Retina (tissue), 1 donor: ENCODE data around the gene DIP2C.
"Not testable (repeated sequence)": the region's sequence is repeated elsewhere in the genome, so short reads cannot be mapped to it uniquely, and the experiment has no call there.

Experiments used
- DNase-seq: peaks from one replicate; pipeline ENCODE4 v3.0.0-alpha.2; 2016

DIP2C gene

GRCh38 chr10:590721-591120 is 98.7 kb downstream of the DIP2C start:
- no peak for DNase-seq

GRCh38 chr10:589961-590680 is 99.3 kb downstream of the DIP2C start:
- DNase-seq: no peak

DNA sequence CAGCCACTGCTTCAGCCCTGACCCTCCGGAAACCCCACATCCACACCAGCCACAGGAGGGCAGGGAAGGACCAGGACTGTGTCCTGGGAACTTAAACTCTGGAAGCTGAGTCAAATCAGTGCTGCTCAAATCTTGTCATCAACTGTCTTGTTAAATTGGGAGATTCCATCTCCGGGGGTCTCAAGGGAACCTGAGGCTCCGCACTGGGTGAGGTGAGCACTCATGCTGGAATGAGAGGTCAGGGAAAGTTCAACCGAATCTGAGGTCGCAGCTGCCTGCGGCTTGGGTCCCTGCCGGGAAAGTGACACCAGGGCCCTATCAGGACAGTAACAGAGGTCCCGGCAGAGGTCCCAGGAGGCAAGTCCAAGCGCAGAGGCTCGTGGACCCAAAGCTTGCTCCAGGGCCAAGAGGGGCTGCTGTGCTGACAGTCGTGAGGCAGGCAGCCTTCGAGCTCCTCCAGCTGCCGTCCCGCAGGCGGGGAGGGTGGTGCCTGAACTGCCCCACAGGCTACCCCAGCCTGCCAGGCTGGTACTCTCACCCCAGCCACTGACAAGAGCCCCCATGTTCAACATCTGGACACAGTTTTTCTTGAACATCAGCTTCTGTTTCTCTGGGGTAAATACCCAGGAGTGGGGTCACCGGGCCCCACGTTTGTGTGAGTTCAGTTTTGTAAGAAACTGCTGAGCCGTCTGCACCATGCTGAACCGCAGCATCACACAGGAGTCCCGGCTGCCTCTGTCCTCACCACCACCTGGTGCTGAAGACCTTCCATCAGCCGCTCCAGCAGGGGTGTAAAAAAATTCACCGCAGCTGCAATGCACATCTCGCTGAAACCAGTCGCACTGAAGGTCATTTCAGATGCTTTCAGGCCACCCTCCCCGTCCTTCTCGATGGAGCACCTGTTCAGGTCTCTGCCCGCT is 101.0 kb downstream of the DIP2C start:
- DNase-seq: peak; percentile 61

GRCh38 chr10:586716-587115 is 102.8 kb downstream of the DIP2C start:
- DNase-seq: no peak

DNA sequence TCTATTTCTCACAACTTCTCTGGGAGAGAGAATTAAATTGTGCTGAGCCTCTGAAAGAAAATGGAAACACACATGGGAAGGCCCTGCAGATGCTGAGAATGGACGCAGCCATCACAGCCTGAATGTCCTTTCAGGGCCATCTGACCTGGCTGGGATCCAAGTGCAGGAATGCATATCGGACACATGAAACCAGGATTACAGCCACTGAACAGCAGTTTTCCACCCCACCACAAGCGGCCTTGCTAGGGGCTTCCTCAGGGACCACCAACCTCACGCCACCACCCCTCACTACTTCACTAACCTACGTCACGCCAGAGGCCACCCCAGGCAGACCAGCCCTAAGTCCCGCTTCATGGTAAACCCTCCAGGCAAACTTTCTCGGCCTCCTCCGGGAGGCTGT is 103.3 kb downstream of the DIP2C start:
- no peak for DNase-seq

DNA sequence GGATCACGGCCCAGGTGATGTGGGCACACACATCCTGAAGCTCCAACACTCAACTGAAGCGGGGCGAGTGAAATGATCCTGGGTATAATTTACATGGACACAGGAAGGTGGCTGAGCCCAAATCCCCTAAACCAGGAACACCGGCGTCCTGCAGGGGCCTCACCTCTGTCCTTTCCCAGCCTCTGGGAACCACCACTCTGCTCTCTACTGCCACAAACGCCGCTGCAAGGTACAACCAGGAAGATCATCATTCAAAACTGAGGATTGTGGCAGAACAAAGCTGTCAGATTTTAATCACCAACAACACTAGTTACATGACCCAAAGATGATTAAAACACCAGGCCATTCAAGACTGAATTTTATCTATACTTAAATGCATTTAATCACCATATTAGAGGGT is 104.0 kb downstream of the DIP2C start:
- no peak for DNase-seq

DNA sequence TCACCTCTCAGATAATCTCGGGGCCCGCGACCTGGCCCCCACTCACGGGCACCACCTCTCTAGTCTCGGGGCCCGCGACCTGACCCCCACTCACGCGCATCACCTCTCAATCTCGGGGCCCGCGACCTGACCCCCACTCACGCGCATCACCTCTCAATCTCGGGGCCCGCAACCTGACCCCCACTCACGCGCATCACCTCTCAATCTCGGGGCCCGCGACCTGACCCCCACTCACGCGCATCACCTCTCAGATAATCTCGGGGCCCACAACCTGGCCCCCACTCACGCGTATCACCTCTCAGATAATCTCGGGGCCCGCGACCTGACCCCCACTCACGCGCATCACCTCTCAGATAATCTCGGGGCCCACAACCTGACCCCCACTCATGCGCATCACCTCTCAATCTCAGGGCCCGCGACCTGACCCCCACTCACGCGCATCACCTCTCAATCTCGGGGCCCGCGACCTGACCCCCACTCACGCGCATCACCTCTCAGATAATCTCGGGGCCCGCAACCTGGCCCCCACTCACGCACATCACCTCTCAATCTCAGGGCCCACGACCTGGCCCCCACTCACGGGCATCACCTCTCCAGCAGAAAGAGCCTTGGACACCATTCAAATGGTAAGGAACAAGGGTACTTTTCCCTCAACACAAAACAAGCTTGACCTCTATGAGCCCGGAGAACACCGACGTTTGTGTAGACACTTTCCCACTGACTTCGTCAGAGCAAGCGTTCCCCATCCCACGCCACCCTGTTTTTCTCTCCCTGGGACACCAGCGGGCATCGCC is 104.8 kb downstream of the DIP2C start:
- not testable (repeated sequence) for DNase-seq

DNA sequence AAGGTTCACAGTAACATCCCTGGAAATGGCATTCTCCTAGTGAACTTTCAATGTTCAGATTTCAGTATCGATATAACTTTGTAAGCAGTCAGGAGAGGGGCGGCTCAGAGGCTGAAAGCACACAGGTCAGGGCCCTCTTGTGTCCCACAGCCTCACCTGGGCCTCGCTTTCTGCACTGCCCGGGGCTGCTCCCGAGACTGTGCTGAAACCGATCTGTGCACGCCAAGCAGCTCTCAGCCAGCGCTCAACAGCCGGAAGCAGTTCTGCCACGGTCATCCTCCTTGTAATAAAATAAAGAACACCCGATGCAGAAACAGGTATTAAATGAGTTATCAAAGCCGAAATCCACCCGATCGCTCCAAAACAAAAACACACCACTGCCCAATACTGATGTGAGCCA is 106.0 kb downstream of the DIP2C start:
- DNase-seq: no peak

DNA sequence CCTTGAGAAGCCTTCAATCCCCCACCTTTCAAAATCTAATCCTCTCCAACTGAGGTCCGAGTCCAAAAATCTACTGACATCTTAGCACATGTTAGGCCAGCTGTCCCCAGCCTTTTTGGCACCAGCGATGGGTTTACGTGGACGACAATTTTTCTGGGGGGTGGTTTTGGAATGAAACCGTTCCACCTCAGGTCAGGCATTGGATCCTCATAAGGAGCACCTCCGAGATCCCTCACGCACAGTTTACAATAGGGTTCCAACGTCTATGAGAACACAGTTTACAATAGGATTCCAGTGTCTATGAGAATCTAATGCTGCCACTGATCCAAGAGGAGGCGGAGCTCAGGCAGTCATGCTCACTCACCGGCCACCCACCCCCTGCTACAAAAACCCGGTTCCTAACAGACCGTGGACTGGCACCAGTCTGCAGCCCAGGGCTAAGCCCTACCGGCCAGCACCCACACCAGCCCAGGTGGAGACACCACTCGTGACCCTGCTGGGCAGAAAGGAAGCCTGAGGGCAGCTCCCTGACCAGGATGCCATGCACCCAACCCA is 107.6 kb downstream of the DIP2C start:
- no peak for DNase-seq

- no peak for DNase-seq
Measured at GRCh38 chr10:580778-581177, 108.7 kb downstream of the DIP2C start.

DNA sequence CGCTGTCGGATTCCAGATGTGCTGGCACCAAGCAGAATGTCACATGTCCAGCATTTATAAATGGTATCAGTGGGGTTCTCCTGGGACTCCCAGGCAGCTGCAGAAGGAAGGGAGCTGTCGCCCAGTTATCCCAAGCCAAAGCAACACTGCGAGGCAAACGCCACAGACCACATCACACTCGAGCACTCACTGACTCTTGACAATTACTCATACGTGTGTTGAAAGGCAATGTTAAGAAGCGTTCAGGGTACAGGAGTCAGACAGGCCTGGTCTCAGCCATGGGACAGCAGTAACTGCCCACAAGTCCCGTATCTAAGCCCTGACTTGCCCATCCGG is 113.4 kb downstream of the DIP2C start:
- no peak for DNase-seq

DNA sequence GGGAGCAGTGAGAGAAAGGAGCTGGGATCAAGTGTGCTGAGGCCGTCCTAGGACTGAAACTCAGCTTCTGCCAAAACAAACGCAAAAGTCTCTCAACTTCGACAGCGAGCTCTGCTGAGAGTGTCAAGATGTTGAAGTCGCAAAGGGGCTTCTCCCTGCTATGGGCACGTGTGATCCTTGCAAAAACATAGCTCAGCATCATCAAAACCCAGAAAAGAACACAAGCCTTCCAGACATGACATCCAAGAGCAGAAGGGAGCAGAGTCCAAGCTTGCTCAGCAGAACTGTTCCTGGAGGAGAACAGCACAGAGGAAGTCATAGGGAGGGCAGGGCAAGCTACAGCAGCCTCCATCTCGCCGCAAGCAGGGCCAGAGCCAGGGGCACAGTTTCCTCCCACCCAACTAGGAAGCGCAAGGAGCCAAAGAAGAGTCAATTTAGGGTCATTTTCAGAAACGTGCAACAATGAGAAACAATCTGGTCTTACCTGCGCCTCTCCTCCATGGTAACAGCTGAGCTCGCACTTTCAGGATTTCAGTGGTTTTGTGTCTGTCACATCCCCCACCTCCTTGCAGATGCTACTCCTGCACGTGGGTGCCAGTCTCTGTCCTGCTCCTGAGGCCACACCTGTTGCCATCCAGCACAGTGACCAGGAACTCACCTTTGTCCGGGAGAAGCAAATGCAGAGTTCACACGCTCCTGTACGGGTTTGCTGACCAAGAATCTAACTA is 113.9 kb downstream of the DIP2C start:
- no peak for DNase-seq

- no peak for DNase-seq
Measured at GRCh38 chr10:572696-573095, 116.8 kb downstream of the DIP2C start.

- DNase-seq: no peak
Measured at GRCh38 chr10:571688-572451, 117.6 kb downstream of the DIP2C start.

DNA sequence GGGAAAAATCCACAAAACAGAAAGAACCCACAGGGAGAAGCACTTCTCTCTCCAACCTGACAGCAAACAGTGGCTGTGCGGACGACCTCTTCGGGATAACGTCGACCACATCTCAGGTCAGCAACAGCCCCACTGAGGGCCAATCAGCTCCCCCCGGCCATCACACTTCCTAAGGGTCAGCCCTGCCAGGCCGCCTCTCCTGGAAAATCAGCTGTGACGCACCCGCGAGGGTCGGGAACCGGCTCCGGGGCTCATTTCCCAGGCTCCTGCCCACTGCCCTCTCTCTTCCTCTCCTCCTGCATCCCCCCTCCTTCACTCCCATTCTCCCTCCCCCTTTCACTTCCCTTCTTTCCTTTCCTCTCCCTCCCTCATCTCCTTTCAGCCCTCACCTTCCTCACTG is 118.3 kb downstream of the DIP2C start:
- no peak for DNase-seq

- DNase-seq: no peak
Measured at GRCh38 chr10:570628-571163, 118.8 kb downstream of the DIP2C start.

- no peak for DNase-seq
Measured at GRCh38 chr10:569961-570627, 119.4 kb downstream of the DIP2C start.

GRCh38 chr10:568848-569247 is 120.6 kb downstream of the DIP2C start:
- no peak for DNase-seq

- DNase-seq: no peak
Measured at GRCh38 chr10:567869-568268, 121.6 kb downstream of the DIP2C start.

- DNase-seq: no peak
Measured at GRCh38 chr10:566241-566885, 123.1 kb downstream of the DIP2C start.
